Astrocyte (in vitro differentiated cells and primary cell): ENCODE results near the gene EVA1C.

Source experiments
- EZH2 ChIP-seq: IDR thresholded peaks from 2 replicates; pipeline ENCODE4 v1.6.1; 2012; ENCODE audit warnings: mild to moderate bottlenecking, low read length, inconsistent platforms; ENCODE audit not compliant: insufficient read depth
- TF ChIP-seq, protein P1 (sequence below): IDR thresholded peaks from 2 replicates; pipeline ENCODE4 v1.5.1; 2011; ENCODE audit warnings: low read depth, mild to moderate bottlenecking, inconsistent platforms, low read length, moderate library complexity; ENCODE audit not compliant: insufficient read depth

DNA sequence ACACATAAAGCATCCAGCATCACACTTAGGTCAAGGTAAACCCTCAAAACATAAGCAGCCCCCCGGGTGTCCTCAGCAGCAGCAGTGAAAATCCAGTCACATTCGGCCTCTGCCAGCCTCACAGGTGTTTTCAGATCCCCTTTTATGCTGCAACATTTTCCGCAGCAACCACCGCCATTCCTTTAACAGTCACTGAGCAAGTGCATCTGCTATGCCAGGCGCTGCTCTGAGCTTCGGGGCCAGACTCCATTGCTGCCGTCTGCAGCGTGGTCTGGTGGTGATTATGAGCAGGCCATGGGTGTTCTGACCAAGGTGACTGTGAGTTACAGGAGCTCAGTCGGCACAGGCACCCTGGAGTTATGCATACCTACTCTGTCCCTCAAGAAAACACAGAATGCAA is 24.2 kb upstream of the EVA1C start:
- TF ChIP-seq, protein P1, sequence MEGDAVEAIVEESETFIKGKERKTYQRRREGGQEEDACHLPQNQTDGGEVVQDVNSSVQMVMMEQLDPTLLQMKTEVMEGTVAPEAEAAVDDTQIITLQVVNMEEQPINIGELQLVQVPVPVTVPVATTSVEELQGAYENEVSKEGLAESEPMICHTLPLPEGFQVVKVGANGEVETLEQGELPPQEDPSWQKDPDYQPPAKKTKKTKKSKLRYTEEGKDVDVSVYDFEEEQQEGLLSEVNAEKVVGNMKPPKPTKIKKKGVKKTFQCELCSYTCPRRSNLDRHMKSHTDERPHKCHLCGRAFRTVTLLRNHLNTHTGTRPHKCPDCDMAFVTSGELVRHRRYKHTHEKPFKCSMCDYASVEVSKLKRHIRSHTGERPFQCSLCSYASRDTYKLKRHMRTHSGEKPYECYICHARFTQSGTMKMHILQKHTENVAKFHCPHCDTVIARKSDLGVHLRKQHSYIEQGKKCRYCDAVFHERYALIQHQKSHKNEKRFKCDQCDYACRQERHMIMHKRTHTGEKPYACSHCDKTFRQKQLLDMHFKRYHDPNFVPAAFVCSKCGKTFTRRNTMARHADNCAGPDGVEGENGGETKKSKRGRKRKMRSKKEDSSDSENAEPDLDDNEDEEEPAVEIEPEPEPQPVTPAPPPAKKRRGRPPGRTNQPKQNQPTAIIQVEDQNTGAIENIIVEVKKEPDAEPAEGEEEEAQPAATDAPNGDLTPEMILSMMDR, result no peak
- no peak for TF ChIP-seq EZH2
